GM13977 (cell line): ENCODE results near the gene TICAM1.
"Not testable (repeated sequence)": the region's sequence is repeated elsewhere in the genome, so short reads cannot be mapped to it uniquely, and the experiment has no call there.

Experiments
- DNase-seq: peaks from one replicate; pipeline ENCODE4 v3.0.0; 2012; ENCODE audit warnings: low spot score
- in situ Hi-C: fragments of 300-500 bp; cut with MboI; formaldehyde crosslinking; loops from one replicate; pipeline ENCODE4 v1.12.0; 2022; ENCODE audit warnings: low sequenced_read_pairs, low pct_unique_long_range_greater_than_20kb, mixed read lengths, inconsistent platforms; ENCODE audit not compliant: unreplicated experiment
- TF ChIP-seq, protein P1 (sequence below): IDR thresholded peaks from 2 replicates; pipeline ENCODE4 v1.5.1; 2012; ENCODE audit warnings: mild to moderate bottlenecking, control low read depth; ENCODE audit not compliant: insufficient read depth; ENCODE audit errors: extremely low read depth, missing control alignments

Gene TICAM1

DNA sequence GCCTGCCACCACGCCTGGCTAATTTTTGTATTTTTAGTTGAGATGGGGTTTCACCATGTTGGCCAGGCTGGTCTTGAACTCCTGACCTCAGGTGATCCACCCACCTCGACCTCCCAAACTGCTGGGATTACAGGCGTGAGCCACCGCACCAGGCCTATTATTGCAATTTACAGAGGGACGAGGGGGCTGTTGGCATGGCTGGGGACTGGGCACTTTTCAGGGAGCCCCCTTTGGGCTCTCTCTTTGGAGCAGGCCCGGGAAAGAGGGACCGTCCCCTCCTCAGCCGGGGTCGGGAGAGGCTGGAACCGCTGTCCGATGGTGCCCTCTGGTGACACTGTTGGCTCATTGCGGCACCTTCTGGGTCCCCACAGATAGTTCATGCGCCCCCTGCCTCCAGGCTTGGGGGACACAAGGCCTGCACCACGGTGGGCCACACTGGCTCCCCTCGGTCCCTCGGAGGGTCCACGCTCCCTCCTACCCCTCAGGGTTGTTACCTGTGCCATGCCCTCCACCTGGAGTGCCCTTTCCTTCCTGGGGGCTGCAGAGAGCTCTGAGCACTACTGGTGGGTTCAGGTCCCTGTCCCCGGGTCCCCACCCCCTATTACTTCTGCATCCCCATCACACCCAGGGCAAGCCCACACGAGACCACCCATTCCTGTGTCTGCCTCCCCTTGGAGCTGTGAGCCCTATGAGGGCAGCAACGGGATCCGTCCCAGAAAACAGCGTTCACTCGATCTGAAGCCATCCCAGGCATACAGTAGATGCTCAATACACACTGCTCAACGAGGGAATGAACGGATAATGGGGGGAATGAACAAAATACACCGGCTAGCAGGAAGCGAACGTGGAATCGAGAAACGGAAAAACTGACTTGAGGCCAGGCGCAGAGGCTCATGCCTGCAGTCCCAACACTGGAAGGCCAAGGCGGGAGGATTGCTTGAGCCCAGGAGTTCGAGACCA is 27.5 kb downstream of the TICAM1 start:
- TF ChIP-seq, protein P1, sequence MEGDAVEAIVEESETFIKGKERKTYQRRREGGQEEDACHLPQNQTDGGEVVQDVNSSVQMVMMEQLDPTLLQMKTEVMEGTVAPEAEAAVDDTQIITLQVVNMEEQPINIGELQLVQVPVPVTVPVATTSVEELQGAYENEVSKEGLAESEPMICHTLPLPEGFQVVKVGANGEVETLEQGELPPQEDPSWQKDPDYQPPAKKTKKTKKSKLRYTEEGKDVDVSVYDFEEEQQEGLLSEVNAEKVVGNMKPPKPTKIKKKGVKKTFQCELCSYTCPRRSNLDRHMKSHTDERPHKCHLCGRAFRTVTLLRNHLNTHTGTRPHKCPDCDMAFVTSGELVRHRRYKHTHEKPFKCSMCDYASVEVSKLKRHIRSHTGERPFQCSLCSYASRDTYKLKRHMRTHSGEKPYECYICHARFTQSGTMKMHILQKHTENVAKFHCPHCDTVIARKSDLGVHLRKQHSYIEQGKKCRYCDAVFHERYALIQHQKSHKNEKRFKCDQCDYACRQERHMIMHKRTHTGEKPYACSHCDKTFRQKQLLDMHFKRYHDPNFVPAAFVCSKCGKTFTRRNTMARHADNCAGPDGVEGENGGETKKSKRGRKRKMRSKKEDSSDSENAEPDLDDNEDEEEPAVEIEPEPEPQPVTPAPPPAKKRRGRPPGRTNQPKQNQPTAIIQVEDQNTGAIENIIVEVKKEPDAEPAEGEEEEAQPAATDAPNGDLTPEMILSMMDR = peak; percentile 97
- in situ Hi-C loops = no loop called here
- DNase-seq = peak; percentile 80

DNA sequence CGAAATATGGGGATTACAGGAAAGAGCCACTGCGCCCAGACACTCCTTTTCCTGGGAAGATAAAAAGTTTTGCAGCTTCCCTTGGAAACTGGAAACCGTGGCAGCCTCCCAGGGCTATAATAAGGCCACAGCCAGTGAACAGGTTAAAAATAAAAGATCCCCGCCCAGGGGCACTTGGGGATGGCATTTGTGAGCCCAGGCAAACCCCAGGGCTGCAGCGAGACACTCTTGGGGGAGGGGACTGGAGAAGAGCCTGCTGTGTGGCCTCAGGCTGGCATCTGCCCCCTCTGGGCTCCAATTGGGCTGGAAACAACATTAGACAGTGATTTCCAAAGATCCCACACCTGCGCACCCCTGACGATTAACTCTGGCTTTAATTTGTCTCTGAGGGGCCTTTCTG is 28.8 kb downstream of the TICAM1 start:
- TF ChIP-seq, protein P1 = no peak
- DNase-seq = no peak
- in situ Hi-C loops = no loop called here

DNA sequence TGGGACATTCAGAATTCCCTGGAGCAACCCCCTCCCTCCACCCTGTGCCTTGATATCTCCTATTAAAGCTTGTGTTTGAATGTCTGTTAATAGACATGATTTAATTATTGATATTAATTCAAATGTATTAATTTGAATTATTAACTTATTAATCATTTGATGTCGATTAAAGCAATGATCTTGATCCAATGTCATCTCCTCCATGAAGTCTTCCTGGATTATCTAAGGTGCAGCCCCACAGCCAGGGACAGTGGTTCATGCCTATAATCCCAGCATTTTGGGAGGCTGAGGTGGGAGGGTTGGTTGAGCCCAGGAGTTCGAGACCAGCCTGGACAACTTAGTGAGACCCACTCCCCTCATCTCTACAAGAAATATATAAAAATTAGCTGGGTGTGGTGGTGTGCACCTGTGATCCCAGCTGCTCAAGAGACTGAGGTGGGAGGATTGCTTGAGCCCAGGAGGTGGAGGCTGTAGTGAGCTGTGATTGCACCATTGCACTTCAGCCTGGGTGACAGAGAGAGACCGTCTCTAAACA is 30.4 kb downstream of the TICAM1 start:
- in situ Hi-C loops = no loop called here
- TF ChIP-seq, protein P1 = no peak
- no peak for DNase-seq

DNA sequence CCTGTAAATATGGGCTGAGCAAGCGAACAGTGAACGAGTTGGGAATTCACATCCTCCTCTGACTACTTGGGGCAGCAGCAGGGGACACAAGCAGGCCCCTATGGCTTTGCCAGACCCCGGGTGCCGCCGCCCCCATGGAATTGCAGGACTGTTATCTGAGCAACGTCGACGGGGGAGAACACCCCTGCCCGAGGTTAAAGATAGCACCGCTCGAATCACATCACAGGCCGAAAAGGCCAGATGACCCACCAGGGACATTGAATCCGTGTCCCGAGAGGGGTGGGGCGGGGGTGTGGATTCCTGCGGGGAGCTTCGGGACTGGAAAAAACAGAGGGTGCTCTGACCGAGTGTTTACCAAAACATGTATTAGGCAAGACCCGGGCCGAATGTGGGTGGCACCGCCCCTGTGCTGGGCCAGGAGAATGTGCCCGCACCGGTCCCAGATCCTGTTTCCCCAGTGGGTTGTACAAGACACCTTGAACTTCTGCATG is 30.9 kb downstream of the TICAM1 start:
- DNase-seq = no peak
- TF ChIP-seq, protein P1 = no peak
- in situ Hi-C loops = no loop called here

DNA sequence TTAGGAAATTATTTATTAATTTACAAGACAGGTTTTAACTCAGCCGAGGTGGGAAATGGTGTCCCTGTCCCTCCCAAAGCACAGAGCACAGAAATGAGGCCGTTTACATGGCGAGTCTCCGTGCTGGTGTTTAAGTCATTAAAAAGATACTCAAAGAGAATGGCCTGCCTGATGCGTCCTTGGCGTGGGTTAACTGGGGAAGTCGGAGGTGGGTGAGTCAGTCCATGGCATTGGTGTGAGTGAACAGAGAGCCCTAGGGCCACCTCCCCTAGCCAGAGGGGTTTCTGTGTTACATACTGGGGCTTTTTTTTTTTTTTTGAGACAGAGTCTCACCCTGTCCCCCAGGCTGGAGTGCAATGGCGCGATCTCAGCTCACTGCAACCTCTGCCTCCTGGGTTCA is 36.1 kb downstream of the TICAM1 start:
- TF ChIP-seq, protein P1 = no peak
- in situ Hi-C loops = no loop called here
- no peak for DNase-seq

DNA sequence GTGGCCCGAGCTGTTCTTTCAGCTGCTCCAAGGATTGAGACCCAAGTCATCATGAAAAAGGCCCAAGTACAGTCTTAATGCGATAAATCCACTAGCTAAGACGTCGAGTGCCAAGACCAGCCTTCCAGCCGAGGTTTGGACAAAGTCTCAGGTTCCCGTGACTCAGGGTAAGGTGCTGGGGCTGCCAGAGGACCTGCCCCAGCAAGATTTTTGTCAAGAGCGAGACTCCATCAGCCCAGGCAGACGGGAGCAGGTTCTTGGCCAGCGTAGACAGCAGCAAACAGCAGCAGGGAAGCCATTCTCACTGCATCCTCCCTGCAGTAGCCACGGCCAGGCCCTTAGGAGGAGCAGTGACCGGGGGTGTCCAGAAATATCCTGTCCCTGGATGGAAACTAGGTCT is 36.5 kb downstream of the TICAM1 start:
- no peak for DNase-seq
- TF ChIP-seq, protein P1 = no peak
- in situ Hi-C loops = no loop called here

DNA sequence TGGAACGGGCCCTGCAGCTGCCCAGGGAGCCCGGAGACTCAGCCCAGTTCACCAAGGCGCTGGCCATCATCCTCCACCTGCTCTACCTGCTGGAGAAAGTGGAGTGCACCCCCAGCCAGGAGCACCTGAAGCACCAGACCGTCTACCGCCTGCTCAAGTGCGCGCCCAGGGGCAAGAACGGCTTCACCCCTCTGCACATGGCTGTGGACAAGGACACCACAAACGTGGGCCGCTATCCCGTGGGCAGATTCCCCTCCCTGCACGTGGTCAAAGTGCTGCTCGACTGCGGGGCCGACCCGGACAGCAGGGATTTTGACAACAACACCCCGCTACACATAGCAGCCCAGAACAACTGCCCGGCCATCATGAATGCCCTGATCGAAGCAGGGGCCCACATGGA is 38.2 kb downstream of the TICAM1 start:
- DNase-seq, in situ Hi-C loops: not testable (repeated sequence)

DNA sequence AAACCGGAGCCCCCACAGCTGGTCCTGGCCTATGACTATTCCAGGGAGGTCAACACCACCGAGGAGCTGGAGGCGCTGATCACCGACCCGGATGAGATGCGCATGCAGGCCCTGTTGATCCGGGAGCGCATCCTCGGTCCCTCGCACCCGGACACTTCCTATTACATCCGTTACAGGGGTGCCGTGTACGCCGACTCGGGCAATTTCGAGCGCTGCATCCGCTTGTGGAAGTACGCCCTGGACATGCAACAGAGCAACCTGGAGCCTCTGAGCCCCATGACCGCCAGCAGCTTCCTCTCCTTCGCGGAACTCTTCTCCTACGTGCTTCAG is 38.7 kb downstream of the TICAM1 start:
- DNase-seq, in situ Hi-C loops: not testable (repeated sequence)

DNA sequence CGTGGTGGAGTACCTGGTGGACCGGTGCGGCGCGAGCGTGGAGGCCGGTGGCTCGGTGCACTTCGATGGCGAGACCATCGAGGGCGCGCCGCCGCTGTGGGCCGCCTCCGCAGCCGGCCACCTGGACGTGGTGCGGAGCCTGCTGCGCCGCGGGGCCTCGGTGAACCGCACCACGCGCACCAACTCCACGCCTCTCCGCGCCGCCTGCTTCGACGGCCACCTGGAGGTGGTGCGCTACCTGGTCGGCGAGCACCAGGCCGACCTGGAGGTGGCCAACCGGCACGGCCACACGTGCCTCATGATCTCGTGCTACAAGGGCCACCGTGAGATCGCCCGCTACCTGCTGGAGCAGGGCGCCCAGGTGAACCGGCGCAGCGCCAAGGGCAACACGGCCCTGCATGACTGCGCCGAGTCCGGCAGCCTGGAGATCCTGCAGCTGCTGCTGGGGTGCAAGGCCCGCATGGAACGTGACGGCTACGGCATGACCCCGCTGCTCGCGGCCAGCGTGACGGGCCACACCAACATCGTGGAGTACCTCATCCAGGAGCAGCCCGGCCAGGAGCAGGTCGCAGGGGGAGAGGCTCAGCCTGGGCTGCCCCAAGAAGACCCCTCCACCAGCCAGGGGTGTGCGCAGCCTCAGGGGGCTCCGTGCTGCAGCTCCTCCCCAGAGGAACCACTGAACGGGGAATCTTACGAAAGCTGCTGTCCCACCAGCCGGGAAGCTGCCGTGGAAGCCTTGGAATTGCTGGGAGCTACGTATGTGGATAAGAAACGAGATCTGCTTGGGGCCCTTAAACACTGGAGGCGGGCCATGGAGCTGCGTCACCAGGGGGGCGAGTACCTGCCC is 39.3 kb downstream of the TICAM1 start:
- in situ Hi-C loops, DNase-seq: not testable (repeated sequence)
